OCI-LY1 (cell line): ENCODE data around the gene PAN2.

Source experiments
- H2AFZ ChIP-seq: fragments of 200-600 bp; sonication (generic), shearing (Covaris generic); 2 replicates; pipeline ENCODE4 v1.6.0; 2014; ENCODE audit warnings: antibody characterized with exemption, mild to moderate bottlenecking, low read length
- H3F3A ChIP-seq: fragments of 200-600 bp; sonication (generic), shearing (Covaris generic); 2 replicates; pipeline ENCODE4 v1.6.0; 2014; ENCODE audit warnings: mild to moderate bottlenecking, antibody characterized with exemption, low read length, moderate library complexity; ENCODE audit not compliant: insufficient read depth
- H3K27ac ChIP-seq: fragments of 200-600 bp; sonication (generic); 2 replicates; pipeline ENCODE4 v1.5.1; 2014; ENCODE audit warnings: low read length, mixed run types, mild to moderate bottlenecking, low read depth; ENCODE audit not compliant: poor library complexity, severe bottlenecking
- H3K27me3 ChIP-seq: fragments of 200-600 bp; sonication (generic); 2 replicates; pipeline ENCODE4 v1.6.0; 2014; ENCODE audit warnings: antibody characterized with exemption, mild to moderate bottlenecking, low read length, moderate library complexity; ENCODE audit not compliant: insufficient read depth
- H3K36me3 ChIP-seq: fragments of 200-600 bp; sonication (generic); 2 replicates; pipeline ENCODE4 v1.6.1; 2014; ENCODE audit warnings: mild to moderate bottlenecking, antibody characterized with exemption, low read length, moderate library complexity, mixed read lengths; ENCODE audit not compliant: insufficient read depth
- H3K4me1 ChIP-seq: fragments of 200-600 bp; sonication (generic); 2 replicates; pipeline ENCODE4 v1.5.1; 2014; ENCODE audit warnings: mild to moderate bottlenecking, low read length, moderate library complexity; ENCODE audit not compliant: insufficient read depth, severe bottlenecking
- H3K4me2 ChIP-seq: fragments of 200-600 bp; sonication (generic), shearing (Covaris generic); 2 replicates; pipeline ENCODE4 v1.6.1; 2014; ENCODE audit warnings: low read length
- H3K4me3 ChIP-seq: fragments of 200-600 bp; sonication (generic); 2 replicates; pipeline ENCODE4 v1.5.1; 2014; ENCODE audit warnings: low read length, low read depth, mild to moderate bottlenecking, mixed read lengths; ENCODE audit not compliant: poor library complexity, severe bottlenecking
- H3K79me2 ChIP-seq: fragments of 200-600 bp; shearing (Covaris generic); 2 replicates; pipeline ENCODE4 v1.6.1; 2016; ENCODE audit warnings: mixed run types, low read length, mixed read lengths; ENCODE audit not compliant: insufficient read depth
- H3K9ac ChIP-seq: fragments of 200-600 bp; sonication (generic), shearing (Covaris generic); 2 replicates; pipeline ENCODE4 v1.6.1; 2014; ENCODE audit warnings: mild to moderate bottlenecking, low read length, mixed read lengths
- H3K9me2 ChIP-seq: fragments of 200-600 bp; sonication (generic), shearing (Covaris generic); 2 replicates; pipeline ENCODE4 v1.6.1; 2014; ENCODE audit warnings: low read depth, mild to moderate bottlenecking, low read length, mixed read lengths
- H3K9me3 ChIP-seq: fragments of 200-600 bp; shearing (Covaris generic); 2 replicates; pipeline ENCODE4 v1.6.1; 2014; ENCODE audit warnings: low read length, mixed read lengths
- H4K20me1 ChIP-seq: fragments of 200-600 bp; sonication (generic), shearing (Covaris generic); 2 replicates; pipeline ENCODE4 v1.6.0; 2016; ENCODE audit warnings: mild to moderate bottlenecking, low read length; ENCODE audit not compliant: insufficient read depth
- CTCF ChIP-seq: fragments of 200-600 bp; sonication (generic), shearing (Covaris generic); IDR thresholded peaks from 2 replicates; pipeline ENCODE4 v1.5.1; 2017; ENCODE audit warnings: mild to moderate bottlenecking, antibody characterized with exemption, low read length, moderate library complexity, mixed read lengths
- EZH2 ChIP-seq: fragments of 200-600 bp; sonication (generic), shearing (Covaris generic); IDR thresholded peaks from 2 replicates; pipeline ENCODE4 v1.8.0; 2017; ENCODE audit warnings: borderline replicate concordance, mixed run types, mild to moderate bottlenecking, antibody characterized with exemption, low read length, moderate library complexity, mixed read lengths

The PAN2 gene

GRCh38 chr12:56296295-56296694 lies 37.5 kb downstream of the PAN2 start:
- H3K27me3 ChIP-seq: no peaks in the 10 kb centered on the region
- peaks cover 55% of the 10 kb centered on the region for H3K36me3 ChIP-seq
- H2AFZ ChIP-seq: no peak overlapping the region
- no peaks in the 10 kb centered on the region for H3K9me2 ChIP-seq
- no peaks in the 10 kb centered on the region for H4K20me1 ChIP-seq
- H3K4me3 ChIP-seq: peak overlapping the region; percentile 9
- peak overlapping the region; percentile 91 for H3K4me2 ChIP-seq
- H3K79me2 ChIP-seq: peaks cover 76% of the 10 kb centered on the region
- H3K4me1 ChIP-seq: peaks cover 47% of the 10 kb centered on the region
- H3F3A ChIP-seq: no peaks in the 10 kb centered on the region
- H3K9me3 ChIP-seq: no peaks in the 10 kb centered on the region
- H3K27ac ChIP-seq: no peak overlapping the region
- no peak for TF ChIP-seq CTCF
- TF ChIP-seq EZH2: no peak
- H3K9ac ChIP-seq: no peak overlapping the region; the same call in 1 of the 2 replicates

- no peak overlapping the region for H3K4me2 ChIP-seq
- no peak overlapping the region for H2AFZ ChIP-seq
- no peaks in the 10 kb centered on the region for H3F3A ChIP-seq
- H3K9ac ChIP-seq: no peak overlapping the region
- peaks cover 34% of the 10 kb centered on the region for H3K4me1 ChIP-seq
- TF ChIP-seq EZH2 (no peak), CTCF (no peak)
- peaks cover 87% of the 10 kb centered on the region for H3K79me2 ChIP-seq
- H3K27ac ChIP-seq: no peak overlapping the region
- H3K9me2 ChIP-seq: no peaks in the 10 kb centered on the region
- no peak overlapping the region for H3K4me3 ChIP-seq
- peaks cover 73% of the 10 kb centered on the region for H3K36me3 ChIP-seq
- no peaks in the 10 kb centered on the region for H3K9me3 ChIP-seq
- no peaks in the 10 kb centered on the region for H3K27me3 ChIP-seq
- H4K20me1 ChIP-seq: no peaks in the 10 kb centered on the region
These were observed 40.0 kb downstream of the PAN2 start for GRCh38 chr12:56293795-56294194.

- H4K20me1 ChIP-seq: no peaks in the 10 kb centered on the region
- no peaks in the 10 kb centered on the region for H3K27me3 ChIP-seq
- no peaks in the 10 kb centered on the region for H3F3A ChIP-seq
- no peaks in the 10 kb centered on the region for H3K9me2 ChIP-seq
- peaks cover 78% of the 10 kb centered on the region for H3K36me3 ChIP-seq
- no peak overlapping the region for H3K9ac ChIP-seq
- H3K27ac ChIP-seq: no peak overlapping the region
- TF ChIP-seq CTCF (no peak), EZH2 (no peak)
- no peak overlapping the region for H3K4me2 ChIP-seq
- no peak overlapping the region for H2AFZ ChIP-seq
- no peaks in the 10 kb centered on the region for H3K9me3 ChIP-seq
- H3K4me3 ChIP-seq: no peak overlapping the region
- H3K4me1 ChIP-seq: peaks cover 6% of the 10 kb centered on the region
- peaks cover 49% of the 10 kb centered on the region for H3K79me2 ChIP-seq
These were observed 45.0 kb downstream of the PAN2 start for GRCh38 chr12:56288705-56289387.
